ENCODE measurements around the gene RFX7.

The RFX7 gene

DNA sequence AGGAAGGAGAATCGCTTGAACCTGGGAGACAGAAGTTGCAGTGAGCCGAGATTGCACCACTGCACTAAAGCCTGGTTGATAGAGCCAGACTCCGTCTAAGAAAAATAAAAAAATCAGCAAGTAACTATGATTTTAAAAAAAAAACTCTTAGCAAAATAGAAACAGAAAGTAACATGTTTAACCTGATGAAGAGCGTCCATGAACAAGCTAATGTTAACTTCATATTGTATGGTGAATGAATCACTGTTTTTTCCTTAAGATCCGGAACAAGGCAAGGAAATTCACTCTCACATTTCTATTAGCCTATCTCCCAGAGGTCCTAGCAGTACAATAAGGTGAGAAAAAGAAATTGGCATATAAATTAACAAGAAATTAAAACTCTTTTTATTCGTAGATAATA is 69.0 kb downstream of the RFX7 start:
- no peaks in the 10 kb centered on the region; the same call in 1 of the 2 replicates for H3K4me1 ChIP-seq (ENCODE audit: control insufficient read depth, insufficient read depth, low read length)
- TF ChIP-seq ZNF112 (tag by site-specific recombination; IDR thresholded peaks at IDR 0.05), result no peak
- TF ChIP-seq, protein P1, sequence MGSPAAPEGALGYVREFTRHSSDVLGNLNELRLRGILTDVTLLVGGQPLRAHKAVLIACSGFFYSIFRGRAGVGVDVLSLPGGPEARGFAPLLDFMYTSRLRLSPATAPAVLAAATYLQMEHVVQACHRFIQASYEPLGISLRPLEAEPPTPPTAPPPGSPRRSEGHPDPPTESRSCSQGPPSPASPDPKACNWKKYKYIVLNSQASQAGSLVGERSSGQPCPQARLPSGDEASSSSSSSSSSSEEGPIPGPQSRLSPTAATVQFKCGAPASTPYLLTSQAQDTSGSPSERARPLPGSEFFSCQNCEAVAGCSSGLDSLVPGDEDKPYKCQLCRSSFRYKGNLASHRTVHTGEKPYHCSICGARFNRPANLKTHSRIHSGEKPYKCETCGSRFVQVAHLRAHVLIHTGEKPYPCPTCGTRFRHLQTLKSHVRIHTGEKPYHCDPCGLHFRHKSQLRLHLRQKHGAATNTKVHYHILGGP (tag by site-specific recombination; IDR thresholded peaks at IDR 0.05), result no peak
- no peak for TF ChIP-seq ZNF792 (tag by site-specific recombination; IDR thresholded peaks at IDR 0.05)
- no peaks in the 10 kb centered on the region for H3K9me3 ChIP-seq (ENCODE audit: control insufficient read depth, insufficient read depth, low read depth, low read length)
- no peak overlapping the region for H3K4me3 ChIP-seq (ENCODE audit: low read depth, low read length)
- H3K27ac ChIP-seq (ENCODE audit: extremely low read depth, low read depth, low read length), result no peak overlapping the region
- H3K36me3 ChIP-seq (ENCODE audit: control insufficient read depth in 2 of 2, insufficient read depth in 1 of 2, low read length in 2 of 2), result peaks cover 6 to 8% of the 10 kb centered on the region in 2 experiments; a peak in 2 of 3 replicates
- POLR2A ChIA-PET, result no interaction called here
- CTCF ChIA-PET, result interaction anchor here (1.4 kb wide), 1 partner anchor 13 kb away, joined by 4 read pairs; no protein-coding TSS in a partner anchor

DNA sequence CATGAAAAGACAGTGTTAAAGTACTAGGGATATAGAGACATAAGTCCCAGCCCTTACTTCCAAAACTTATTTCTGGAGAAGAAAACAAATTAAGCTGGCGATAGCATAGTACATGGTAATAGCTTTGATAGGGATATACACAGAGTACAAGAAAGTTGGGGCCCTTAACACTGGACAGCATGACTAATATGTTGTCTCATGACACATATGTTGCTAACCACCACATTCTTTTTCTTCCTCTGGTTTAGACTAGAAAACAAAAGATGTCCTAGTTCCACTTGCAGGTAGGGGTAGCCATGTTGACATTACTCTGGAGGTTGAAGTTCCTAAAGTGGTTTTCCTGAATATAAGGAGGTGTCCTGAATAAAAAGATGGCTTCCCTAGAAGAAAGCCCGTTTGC is 75.3 kb downstream of the RFX7 start:
- Histone ChIP-seq H3K4me3 (ENCODE audit: low read depth, low read length) (no peak overlapping the region), H3K4me1 (ENCODE audit: control insufficient read depth, insufficient read depth, low read length) (no peaks in the 10 kb centered on the region), H3K27ac (ENCODE audit: extremely low read depth, low read depth, low read length) (no peak overlapping the region), H3K9me3 (ENCODE audit: control insufficient read depth, insufficient read depth, low read depth, low read length) (no peaks in the 10 kb centered on the region), H3K36me3 (ENCODE audit: control insufficient read depth in 2 of 2, insufficient read depth in 1 of 2, low read length in 2 of 2) (peaks cover 5% of the 10 kb centered on the region in 2 experiments)
- CTCF ChIA-PET, result no interaction called here
- POLR2A ChIA-PET, result no interaction called here
- TF ChIP-seq, protein P2, sequence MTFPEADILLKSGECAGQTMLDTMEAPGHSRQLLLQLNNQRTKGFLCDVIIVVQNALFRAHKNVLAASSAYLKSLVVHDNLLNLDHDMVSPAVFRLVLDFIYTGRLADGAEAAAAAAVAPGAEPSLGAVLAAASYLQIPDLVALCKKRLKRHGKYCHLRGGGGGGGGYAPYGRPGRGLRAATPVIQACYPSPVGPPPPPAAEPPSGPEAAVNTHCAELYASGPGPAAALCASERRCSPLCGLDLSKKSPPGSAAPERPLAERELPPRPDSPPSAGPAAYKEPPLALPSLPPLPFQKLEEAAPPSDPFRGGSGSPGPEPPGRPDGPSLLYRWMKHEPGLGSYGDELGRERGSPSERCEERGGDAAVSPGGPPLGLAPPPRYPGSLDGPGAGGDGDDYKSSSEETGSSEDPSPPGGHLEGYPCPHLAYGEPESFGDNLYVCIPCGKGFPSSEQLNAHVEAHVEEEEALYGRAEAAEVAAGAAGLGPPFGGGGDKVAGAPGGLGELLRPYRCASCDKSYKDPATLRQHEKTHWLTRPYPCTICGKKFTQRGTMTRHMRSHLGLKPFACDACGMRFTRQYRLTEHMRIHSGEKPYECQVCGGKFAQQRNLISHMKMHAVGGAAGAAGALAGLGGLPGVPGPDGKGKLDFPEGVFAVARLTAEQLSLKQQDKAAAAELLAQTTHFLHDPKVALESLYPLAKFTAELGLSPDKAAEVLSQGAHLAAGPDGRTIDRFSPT (tag by site-specific recombination; IDR thresholded peaks at IDR 0.05), result no peak
- TF ChIP-seq, protein P3, sequence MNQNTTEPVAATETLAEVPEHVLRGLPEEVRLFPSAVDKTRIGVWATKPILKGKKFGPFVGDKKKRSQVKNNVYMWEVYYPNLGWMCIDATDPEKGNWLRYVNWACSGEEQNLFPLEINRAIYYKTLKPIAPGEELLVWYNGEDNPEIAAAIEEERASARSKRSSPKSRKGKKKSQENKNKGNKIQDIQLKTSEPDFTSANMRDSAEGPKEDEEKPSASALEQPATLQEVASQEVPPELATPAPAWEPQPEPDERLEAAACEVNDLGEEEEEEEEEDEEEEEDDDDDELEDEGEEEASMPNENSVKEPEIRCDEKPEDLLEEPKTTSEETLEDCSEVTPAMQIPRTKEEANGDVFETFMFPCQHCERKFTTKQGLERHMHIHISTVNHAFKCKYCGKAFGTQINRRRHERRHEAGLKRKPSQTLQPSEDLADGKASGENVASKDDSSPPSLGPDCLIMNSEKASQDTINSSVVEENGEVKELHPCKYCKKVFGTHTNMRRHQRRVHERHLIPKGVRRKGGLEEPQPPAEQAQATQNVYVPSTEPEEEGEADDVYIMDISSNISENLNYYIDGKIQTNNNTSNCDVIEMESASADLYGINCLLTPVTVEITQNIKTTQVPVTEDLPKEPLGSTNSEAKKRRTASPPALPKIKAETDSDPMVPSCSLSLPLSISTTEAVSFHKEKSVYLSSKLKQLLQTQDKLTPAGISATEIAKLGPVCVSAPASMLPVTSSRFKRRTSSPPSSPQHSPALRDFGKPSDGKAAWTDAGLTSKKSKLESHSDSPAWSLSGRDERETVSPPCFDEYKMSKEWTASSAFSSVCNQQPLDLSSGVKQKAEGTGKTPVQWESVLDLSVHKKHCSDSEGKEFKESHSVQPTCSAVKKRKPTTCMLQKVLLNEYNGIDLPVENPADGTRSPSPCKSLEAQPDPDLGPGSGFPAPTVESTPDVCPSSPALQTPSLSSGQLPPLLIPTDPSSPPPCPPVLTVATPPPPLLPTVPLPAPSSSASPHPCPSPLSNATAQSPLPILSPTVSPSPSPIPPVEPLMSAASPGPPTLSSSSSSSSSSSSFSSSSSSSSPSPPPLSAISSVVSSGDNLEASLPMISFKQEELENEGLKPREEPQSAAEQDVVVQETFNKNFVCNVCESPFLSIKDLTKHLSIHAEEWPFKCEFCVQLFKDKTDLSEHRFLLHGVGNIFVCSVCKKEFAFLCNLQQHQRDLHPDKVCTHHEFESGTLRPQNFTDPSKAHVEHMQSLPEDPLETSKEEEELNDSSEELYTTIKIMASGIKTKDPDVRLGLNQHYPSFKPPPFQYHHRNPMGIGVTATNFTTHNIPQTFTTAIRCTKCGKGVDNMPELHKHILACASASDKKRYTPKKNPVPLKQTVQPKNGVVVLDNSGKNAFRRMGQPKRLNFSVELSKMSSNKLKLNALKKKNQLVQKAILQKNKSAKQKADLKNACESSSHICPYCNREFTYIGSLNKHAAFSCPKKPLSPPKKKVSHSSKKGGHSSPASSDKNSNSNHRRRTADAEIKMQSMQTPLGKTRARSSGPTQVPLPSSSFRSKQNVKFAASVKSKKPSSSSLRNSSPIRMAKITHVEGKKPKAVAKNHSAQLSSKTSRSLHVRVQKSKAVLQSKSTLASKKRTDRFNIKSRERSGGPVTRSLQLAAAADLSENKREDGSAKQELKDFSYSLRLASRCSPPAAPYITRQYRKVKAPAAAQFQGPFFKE (tag by site-specific recombination; IDR thresholded peaks at IDR 0.05; ENCODE audit: borderline replicate concordance), result no peak
- TF ChIP-seq ZNF48 (tag by site-specific recombination; IDR thresholded peaks at IDR 0.05), result no peak
- TF ChIP-seq, protein P4, sequence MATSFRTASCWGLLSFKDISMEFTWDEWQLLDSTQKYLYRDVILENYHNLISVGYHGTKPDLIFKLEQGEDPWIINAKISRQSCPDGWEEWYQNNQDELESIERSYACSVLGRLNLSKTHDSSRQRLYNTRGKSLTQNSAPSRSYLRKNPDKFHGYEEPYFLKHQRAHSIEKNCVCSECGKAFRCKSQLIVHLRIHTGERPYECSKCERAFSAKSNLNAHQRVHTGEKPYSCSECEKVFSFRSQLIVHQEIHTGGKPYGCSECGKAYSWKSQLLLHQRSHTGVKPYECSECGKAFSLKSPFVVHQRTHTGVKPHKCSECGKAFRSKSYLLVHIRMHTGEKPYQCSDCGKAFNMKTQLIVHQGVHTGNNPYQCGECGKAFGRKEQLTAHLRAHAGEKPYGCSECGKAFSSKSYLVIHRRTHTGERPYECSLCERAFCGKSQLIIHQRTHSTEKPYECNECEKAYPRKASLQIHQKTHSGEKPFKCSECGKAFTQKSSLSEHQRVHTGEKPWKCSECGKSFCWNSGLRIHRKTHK (tag by site-specific recombination; IDR thresholded peaks at IDR 0.05), result no peak
- TF ChIP-seq KLF10 (tag by site-specific recombination; IDR thresholded peaks at IDR 0.05), result no peak
- no peak for TF ChIP-seq ZNF132 (tag by site-specific recombination; IDR thresholded peaks at IDR 0.05; ENCODE audit: borderline replicate concordance)
- no peak for TF ChIP-seq ZNF335 (tag by site-specific recombination; conservative IDR thresholded peaks at IDR 0.05)
- TF ChIP-seq, protein P5, sequence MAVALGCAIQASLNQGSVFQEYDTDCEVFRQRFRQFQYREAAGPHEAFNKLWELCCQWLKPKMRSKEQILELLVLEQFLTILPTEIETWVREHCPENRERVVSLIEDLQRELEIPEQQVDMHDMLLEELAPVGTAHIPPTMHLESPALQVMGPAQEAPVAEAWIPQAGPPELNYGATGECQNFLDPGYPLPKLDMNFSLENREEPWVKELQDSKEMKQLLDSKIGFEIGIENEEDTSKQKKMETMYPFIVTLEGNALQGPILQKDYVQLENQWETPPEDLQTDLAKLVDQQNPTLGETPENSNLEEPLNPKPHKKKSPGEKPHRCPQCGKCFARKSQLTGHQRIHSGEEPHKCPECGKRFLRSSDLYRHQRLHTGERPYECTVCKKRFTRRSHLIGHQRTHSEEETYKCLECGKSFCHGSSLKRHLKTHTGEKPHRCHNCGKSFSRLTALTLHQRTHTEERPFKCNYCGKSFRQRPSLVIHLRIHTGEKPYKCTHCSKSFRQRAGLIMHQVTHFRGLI (tag by site-specific recombination; IDR thresholded peaks at IDR 0.05), result no peak
- no peak for TF ChIP-seq GLI4 (tag by site-specific recombination; IDR thresholded peaks at IDR 0.05)
- no peak for TF ChIP-seq HOXA7 (CRISPR knock-in tag; IDR thresholded peaks at IDR 0.05; ENCODE audit: borderline replicate concordance)
- TF ChIP-seq ZNF175 (tag by site-specific recombination; IDR thresholded peaks at IDR 0.05), result no peak
- TF ChIP-seq, protein P6, sequence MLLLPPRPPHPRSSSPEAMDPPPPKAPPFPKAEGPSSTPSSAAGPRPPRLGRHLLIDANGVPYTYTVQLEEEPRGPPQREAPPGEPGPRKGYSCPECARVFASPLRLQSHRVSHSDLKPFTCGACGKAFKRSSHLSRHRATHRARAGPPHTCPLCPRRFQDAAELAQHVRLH (tag by site-specific recombination; IDR thresholded peaks at IDR 0.05), result no peak
- TF ChIP-seq, protein P7, sequence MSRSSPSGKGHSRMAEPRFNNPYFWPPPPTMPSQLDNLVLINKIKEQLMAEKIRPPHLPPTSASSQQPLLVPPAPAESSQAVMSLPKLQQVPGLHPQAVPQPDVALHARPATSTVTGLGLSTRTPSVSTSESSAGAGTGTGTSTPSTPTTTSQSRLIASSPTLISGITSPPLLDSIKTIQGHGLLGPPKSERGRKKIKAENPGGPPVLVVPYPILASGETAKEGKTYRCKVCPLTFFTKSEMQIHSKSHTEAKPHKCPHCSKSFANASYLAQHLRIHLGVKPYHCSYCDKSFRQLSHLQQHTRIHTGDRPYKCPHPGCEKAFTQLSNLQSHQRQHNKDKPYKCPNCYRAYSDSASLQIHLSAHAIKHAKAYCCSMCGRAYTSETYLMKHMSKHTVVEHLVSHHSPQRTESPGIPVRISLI (tag by site-specific recombination; IDR thresholded peaks at IDR 0.05), result no peak

Data from HEK293 (cell line).